Measurements from ENCODE around the gene STX8.

DNA sequence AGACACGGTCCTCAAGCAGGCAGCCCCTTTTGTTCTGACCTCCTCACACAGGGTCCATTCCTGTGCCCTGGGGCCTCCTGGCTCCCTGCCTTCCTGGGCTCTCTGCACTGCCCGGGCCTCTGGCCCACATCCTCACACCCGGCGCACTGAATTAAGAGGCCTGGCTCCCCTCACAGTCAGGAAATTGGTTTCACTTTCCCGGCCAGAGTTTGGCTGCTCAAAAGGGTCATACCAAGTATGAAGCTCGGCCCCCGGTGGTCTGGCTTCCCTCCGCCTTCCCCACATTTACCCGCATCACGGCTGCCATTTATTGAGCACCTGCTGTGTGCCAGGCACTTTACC lies 334.3 kb downstream of the STX8 start:
- TF ChIP-seq, protein P1, sequence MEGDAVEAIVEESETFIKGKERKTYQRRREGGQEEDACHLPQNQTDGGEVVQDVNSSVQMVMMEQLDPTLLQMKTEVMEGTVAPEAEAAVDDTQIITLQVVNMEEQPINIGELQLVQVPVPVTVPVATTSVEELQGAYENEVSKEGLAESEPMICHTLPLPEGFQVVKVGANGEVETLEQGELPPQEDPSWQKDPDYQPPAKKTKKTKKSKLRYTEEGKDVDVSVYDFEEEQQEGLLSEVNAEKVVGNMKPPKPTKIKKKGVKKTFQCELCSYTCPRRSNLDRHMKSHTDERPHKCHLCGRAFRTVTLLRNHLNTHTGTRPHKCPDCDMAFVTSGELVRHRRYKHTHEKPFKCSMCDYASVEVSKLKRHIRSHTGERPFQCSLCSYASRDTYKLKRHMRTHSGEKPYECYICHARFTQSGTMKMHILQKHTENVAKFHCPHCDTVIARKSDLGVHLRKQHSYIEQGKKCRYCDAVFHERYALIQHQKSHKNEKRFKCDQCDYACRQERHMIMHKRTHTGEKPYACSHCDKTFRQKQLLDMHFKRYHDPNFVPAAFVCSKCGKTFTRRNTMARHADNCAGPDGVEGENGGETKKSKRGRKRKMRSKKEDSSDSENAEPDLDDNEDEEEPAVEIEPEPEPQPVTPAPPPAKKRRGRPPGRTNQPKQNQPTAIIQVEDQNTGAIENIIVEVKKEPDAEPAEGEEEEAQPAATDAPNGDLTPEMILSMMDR (IDR thresholded peaks at IDR 0.05), result no peak
- TF ChIP-seq EP300 (IDR thresholded peaks at IDR 0.05), result no peak
- TF ChIP-seq POLR2A (IDR thresholded peaks at IDR 0.05), result no peak
- no peak for TF ChIP-seq POLR2AphosphoS5 (IDR thresholded peaks at IDR 0.05)

Data from stomach (tissue), 4 donors.